ENCODE data around the gene TRIM65.

DNA sequence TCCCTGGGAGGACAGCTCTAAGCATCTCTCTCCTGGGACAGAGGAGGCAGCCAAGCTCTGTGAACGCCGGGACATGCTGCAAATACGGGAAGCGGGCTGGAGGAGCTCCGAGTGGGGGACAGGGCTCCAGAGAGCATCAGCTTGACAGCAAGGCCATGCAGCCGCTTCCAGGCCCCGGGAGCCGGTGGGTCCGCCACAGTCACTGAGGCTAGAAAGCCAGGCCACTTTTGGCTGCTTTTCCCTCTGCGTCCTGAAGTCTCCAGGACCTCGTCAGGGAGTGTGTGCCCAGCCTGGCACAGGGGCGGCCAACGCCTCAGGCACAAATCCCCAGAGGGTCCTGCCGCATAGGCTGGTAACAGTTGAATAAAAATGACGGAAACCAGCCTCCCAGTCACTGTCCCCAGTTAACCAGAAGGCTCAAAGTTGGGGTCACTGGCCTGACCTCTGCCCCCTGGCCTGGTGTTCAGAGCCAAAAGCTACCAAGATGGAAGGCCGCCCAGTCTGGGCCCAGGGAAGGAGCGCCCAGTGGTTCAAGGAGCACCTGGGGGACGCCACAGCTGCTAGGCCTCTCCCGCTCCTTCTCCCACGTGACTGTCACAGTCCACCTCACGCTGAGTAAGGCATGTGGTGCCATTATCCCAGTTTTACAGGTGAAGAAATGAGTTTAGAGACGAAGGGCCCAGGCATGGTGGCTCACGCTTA is 3.2 kb upstream of the TRIM65 start:
- TF ChIP-seq, protein P1, sequence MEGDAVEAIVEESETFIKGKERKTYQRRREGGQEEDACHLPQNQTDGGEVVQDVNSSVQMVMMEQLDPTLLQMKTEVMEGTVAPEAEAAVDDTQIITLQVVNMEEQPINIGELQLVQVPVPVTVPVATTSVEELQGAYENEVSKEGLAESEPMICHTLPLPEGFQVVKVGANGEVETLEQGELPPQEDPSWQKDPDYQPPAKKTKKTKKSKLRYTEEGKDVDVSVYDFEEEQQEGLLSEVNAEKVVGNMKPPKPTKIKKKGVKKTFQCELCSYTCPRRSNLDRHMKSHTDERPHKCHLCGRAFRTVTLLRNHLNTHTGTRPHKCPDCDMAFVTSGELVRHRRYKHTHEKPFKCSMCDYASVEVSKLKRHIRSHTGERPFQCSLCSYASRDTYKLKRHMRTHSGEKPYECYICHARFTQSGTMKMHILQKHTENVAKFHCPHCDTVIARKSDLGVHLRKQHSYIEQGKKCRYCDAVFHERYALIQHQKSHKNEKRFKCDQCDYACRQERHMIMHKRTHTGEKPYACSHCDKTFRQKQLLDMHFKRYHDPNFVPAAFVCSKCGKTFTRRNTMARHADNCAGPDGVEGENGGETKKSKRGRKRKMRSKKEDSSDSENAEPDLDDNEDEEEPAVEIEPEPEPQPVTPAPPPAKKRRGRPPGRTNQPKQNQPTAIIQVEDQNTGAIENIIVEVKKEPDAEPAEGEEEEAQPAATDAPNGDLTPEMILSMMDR (IDR thresholded peaks at IDR 0.05): no peak
- no peak for TF ChIP-seq POLR2A (IDR thresholded peaks at IDR 0.05)
